Peyer's patch (tissue), 4 donors: Measurements from ENCODE around the gene RRM1.

Experiments
- CTCF ChIP-seq, 6 experiments: fragments of 450-650 bp in 4 of 6; fragments of 200-600 bp in 2 of 6; sonication (generic) in 1 of 6; IDR thresholded peaks; one replicate each; pipeline ENCODE4 v1.5.1; 2017 to 2019; ENCODE audit warnings: antibody characterized with exemption in 6 of 6, mild to moderate bottlenecking in 3 of 6, moderate library complexity in 1 of 6
- POLR2A ChIP-seq, 2 donors: fragments of 450-650 bp; IDR thresholded peaks; one replicate each; pipeline ENCODE4 v1.5.1; 2017; ENCODE audit warnings: antibody characterized with exemption in 2 of 2, mild to moderate bottlenecking in 2 of 2, moderate library complexity in 2 of 2

GRCh38 chr11:4092026-4092425, 2.6 kb upstream of the RRM1 start:
- TF ChIP-seq CTCF (IDR thresholded peaks at IDR 0.05) (no peak), POLR2A (IDR thresholded peaks at IDR 0.05) (no peak)
